Umbilical cord (tissue), 2 donors: ENCODE results near the gene REXO2. TPM values are rescaled to one million over a fixed set of nuclear protein-coding genes. Genes with fewer than 3 reads are reported as not detected.

Experiments
- DNase-seq: peaks from one replicate; pipeline ENCODE4 v3.0.0-alpha.2; 2015; ENCODE audit warnings: low spot score
- total RNA-seq: library from RNA; depleted of rRNA; stranded (reverse); fragments of >200 nt; gene quantifications from one replicate; pipeline ENCODE4 v1.2.3, GENCODE V29; 2014; ENCODE audit warnings: low replicate concordance; ENCODE audit not compliant: insufficient read depth

Gene REXO2
- total RNA-seq, 1 donor from 2014 or later = 116 TPM

DNA sequence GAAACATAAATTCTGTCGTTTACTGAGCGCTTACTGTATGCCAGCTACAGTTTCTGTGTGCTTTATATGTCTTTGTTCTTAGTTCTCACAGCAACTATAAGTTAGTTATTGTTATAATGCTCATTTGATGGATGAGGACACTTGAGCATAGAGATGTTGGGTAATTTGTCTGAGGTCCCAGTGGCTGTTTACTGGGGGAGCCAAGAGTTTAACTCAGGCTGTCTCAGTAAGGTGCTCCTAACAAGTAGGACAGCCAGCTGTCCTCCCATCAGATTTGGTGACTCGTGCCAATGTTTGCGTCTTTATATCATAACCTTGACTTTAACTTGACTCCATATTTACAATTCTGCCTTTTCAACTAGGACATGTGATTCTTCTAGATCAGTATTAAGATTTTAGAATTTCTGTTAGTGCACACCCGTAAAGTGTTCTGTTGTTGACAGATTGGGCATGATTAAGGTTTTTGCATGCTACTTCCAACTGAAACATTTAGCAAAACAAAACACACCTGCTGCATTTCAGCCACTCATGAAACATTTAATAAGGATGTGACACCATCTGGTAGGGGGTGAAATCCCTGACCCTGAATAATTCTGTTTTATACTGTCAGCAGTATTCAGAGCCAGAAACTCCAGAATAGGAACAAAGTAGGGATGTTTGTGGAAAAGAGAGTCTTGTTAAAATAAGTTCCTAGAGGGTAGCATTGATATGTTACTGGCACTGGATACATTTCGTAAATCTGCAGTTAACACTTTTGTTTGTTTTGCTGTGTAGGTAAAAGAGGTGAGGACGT, 1.9 kb downstream of the REXO2 start:
- DNase-seq = no peak

DNA sequence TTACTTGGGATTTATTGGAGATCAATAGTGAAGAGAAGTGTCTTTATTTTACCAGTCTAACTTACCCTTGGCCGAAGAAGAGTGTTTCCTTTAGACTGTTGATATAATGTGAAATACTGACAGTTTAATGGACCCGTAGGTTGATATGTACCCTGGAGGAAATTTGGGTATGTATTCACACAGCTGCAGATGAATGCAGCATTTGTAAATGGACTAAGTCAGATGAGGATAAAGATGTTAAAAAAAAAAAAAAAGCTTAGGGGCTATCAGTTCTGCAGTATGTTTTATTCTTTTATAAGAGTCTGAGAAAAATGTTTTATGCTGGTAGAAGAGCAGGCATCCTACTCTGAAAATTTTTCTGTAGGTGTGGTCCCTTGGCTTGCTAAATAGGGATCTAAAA, 2.7 kb downstream of the REXO2 start:
- DNase-seq = no peak

DNA sequence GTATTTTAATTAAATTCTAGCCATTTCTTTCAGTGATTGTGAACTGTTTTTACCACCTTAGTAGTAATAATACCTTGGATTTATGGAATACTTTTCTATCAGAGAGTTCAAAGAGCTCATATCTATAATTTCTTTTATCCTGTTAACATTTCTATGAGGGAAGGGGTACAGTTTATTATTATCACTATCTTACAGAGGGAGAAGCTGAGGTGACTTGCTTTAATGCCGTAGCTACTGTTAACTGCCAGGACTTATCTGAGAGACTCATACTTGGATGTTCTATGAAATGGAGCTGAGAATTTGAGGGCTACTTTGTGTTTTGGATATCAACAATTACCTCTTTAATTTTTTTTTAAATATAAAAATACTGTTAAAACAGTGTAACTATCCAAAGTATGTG, 3.3 kb downstream of the REXO2 start:
- no peak for DNase-seq

DNA sequence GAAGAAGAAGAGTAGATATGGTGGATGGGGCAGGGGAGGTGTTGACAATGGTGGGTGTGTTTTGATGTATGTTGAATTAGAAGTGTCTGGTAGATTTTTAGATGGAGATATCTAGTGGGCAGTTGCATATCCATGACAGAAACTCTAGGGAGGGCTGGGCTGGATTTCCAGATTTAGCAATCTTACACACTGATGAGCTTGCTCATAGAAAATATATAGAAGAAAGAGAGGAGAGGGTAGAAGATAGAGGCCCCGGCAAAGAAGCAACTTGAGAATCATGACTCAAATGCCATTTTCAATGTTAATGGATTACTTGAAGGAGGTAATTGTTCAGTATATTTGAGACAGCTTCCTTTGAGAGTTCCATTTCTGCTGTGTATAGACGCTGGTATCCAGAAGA, 8.2 kb downstream of the REXO2 start:
- no peak for DNase-seq

DNA sequence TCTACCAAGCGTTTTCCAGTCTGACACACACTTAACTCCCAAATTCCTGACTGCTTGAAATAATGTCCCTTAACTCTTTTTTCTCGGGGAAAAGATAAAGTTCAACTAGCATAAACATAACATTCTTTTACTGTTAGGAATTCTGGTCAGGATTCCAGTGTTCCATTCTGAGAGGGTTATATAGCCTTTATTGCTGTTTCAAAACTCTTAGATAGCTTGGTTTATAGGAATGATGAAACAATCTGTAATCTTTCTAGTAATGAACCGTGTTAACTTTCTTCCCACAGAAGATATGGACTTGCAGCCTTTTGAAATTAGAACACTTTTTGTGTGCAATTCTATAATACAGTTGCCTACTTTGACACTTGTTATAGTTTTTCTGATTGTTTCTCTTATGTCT, 8.6 kb downstream of the REXO2 start:
- DNase-seq = no peak

DNA sequence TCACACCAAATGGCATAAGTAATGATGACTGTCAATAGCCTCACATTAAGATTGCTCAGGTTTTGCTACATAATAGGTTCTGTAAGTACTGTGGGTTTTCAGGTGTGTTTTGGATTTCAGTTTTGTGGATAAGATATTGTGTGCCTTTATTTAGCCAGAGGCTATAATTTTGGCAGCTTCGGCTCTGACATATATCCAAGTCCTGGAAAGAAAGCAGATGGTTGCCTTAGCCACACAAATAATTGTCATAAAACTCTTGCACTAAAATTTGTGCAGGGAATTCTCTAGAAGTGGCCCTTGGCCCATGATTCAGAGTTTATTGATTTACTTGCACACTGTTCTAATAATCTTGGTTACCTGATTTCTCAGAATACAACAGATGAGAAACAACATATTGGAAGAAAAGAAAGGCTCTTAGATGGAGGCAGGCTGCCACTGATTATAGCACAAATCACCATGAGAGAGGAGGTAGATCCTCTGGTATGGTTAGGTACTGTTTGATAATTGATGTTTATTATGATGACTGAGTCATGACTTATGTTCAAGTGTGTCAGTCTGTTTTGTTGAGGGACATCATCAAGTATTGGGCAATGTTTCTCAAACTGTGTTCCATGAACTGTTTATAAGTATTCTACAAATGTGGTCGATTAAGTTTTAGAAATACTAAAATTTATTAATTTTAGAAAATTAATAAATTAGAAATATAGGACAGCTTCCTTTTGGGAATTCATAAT, 9.6 kb downstream of the REXO2 start:
- no peak for DNase-seq

DNA sequence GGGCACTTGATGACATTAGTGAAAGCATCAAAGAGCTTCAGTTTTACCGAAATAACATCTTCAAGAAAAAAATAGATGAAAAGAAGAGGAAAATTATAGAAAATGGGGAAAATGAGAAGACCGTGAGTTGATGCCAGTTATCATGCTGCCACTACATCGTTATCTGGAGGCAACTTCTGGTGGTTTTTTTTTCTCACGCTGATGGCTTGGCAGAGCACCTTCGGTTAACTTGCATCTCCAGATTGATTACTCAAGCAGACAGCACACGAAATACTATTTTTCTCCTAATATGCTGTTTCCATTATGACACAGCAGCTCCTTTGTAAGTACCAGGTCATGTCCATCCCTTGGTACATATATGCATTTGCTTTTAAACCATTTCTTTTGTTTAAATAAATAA, 10.6 kb downstream of the REXO2 start:
- DNase-seq = no peak

DNA sequence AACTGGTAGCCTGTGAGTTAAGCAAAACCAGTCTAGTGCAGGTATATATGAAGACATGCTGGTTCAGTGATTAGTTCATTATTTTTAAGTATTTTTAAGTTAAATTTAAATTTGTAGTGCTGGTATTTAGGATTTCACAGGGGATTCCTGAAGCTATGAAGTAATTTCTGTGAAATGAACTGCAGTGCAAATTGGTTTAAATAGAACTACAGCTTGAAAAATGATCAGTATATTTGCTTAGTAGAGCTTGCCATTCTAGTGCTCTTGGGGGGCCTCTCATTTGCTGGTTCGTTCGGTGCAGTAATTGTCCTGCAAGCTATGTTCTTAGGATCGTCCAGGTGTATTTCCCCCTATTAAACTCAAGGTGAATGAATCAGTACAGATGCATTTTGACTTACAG, 13.1 kb downstream of the REXO2 start:
- no peak for DNase-seq

DNA sequence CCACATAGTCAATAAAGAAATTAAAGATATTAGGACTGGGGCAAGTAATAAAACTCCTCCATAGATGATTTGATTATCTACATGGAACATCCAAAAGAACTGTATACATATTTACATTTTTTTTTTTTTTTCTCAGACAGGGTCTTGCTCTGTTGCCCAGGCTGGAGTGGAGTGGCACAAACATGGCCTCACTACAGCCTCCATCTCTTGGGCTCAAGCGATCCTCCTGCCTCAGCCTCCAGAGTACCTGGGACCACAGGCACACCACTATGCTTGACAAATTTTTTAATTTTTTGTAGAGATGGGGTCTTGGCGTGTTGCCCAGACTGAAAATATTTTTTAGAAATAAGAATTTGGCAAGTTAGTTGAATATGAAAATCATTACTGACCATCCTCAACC, 24.7 kb downstream of the REXO2 start:
- no peak for DNase-seq

DNA sequence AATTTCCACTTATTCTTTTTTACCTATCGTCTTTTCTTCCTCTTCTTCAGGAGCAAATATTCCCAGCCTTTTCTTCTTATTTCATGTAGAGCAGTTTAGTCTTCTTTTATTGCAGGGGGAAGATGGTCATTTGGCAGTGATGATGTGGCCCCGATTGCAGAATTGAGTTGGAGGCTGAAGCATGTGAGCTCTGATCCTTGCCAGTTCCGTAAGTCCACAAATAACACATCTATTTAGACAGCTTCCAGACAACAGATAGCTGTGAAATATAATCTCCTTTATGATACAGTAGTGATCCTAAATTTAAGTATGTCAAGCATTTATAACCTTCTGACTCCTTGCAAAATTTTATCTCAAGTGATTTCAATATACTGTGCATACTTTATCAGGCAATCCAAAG, 27.5 kb downstream of the REXO2 start:
- peak; percentile 84 for DNase-seq

DNA sequence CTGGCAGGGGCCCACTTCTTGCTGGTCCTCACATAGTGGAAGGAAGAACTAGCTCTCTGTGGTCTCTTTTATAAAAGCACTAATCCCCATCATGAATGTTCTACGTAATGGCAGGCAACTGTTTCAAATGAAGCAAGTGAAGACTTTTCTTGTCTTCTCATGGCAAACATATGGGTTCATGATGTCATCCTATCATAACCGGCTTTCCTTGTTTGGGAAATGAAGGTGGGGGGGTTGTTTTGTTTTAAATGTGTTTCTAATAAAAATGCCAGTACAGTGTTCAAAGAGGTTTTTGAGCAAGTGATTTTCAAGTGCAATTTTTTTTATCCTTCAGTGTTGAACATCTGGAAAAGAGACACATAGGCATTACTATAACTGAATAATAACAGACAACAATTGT, 33.4 kb downstream of the REXO2 start:
- DNase-seq = no peak

DNA sequence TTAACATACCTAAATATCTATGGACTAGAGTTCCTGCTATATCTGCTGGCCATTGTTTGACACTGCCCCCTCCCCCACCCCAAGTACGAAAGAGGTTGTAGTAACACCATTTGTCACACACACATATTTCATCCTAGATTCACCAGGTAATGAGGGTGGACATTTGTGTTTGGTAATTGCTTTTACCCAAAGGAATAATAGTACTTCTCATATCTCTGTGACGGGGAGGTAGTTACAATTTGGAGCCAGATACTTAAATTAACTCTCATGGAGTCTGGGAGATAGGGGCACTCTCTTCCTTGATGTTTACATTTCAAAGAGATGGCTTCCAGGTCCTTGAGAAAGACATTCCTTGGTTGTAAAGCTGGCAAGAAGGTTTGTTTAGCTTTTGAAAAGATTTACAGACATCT, 38.7 kb downstream of the REXO2 start:
- DNase-seq = peak; percentile 12

DNA sequence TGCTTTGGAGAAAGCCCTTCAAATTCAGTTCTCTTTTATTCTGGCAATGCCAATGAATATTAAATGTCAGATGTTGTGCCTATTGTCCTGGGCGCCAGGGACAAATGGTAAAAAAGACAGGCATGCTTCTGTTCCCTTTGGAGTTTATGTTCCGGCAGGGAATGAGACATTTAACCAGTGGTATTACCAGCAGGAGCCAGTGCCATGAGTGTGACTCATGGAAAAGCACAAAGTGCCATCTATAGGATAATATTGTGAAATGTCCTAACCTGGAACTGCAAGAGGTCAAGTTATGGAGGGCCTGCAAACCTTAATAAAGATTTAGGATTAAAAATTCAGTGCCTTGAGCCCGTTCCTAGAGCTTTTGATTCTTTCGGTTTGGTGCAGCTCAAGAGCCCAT, 39.5 kb downstream of the REXO2 start:
- no peak for DNase-seq

DNA sequence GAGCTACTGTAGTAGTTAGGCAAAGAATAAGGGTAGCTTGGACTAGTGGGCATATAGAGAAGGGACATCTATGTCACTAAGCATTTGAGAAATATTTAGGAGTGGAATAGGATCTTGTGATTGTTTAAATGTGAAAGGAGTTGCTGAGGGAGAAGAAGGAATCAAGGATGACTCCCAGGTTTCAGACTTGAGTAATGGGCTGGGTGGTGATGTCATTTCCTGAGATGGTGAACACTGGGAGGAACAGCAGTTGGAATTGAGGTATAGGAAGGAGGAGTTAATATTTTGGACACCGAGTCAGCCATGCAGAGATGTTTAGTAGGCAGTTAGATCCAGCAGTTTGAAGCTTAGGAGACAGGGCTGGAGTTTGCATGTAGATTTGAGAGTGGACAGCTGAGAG, 40.1 kb downstream of the REXO2 start:
- DNase-seq = no peak

DNA sequence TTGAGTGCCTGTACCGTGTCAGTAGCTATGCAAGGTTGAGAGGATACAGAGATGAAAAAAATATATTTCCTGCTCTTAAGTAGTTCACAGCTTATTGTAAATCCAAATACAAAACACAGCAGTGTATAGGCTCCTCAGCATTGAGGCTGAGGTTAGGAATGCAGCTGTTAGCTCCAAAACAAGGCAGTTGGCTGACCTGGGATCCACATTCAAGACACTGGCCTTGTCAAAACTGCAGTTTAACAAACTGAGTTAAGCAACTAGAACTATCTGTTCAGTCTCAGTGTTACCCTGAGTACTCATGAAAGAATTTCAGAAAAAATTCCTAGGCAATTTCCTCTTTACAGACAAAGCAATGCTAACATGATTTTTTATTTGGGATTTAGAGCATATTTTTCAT, 42.8 kb downstream of the REXO2 start:
- peak; percentile 64 for DNase-seq

DNA sequence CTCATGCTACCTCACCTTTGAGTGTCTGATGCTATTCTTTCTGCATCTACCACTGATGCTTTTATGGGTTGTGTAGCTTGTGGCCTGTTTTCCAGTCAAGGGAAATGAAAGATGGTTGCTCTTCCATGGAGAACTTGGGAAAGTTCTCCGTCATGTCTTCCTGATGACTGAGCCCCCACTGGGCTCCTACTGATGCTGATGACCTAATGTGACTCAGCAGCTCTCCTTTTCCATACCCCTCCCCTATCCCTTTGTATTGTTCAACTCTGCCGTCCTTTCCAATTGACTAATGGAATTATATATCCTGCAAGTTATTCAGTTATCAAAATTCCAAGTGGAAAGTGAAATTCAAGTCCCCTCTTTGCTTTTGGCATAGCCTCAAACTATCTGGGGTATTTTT, 44.7 kb downstream of the REXO2 start:
- DNase-seq = no peak

DNA sequence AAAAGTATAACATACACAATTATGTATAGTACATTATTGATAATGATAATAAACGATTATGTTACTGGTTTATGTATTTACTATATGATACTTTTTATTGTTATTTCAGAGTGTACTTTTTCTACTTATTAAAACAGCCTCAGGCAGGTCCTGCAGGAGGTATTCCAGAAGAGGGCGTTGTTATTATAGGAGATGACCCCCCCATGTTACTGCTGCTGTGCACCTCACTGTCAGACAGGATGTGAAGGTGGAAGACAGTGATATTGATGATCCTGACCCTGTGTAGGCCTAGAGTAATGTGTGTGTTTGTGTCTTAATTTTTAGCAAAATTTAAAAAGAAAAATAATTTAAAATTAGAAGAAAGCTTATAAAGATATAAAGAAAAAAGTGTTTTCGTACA, 57.6 kb downstream of the REXO2 start:
- no peak for DNase-seq

DNA sequence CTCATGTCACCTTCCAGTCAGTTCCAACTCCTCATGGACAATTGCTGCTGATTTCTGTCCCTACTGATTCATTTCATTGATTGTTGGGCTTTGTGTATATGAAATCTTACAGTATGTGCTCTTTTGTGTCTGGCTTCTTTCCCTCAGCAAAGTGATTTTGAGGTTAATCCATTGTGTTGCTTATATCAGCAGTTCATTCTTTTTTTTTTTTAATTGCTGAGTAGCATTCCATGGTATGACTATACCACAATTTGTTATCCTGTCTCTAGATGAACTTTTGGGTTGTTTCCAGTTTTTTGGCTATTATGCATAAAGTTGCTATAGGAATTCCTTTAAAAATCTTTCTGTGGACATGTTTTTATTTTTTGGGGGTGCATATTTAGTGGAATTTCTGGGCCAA, 60.5 kb downstream of the REXO2 start:
- no peak for DNase-seq

Other genes starting within 250 kb of the REXO2 start
- 871 TPM for gene NNMT, start 143.1 kb upstream of the REXO2 start, total RNA-seq
- 4.1 TPM for gene C11orf71, start 39.0 kb upstream of the REXO2 start, total RNA-seq
- 69.6 TPM for gene RBM7, start 38.8 kb upstream of the REXO2 start, total RNA-seq
- gene NXPE1, start 120.4 kb downstream of the REXO2 start, total RNA-seq = 2.2 TPM
- not detected for gene NXPE4, start 156.3 kb downstream of the REXO2 start, total RNA-seq
- gene NXPE2, start 239.1 kb downstream of the REXO2 start, total RNA-seq = 8.4 TPM